Hepatocyte (in vitro differentiated cells): ENCODE data around the gene SARS2.

Experiments
- CTCF ChIP-seq: fragments of 200-600 bp; sonication (generic); IDR thresholded peaks from 2 replicates; pipeline ENCODE4 v1.5.1; 2016; ENCODE audit warnings: antibody characterized with exemption, mild to moderate bottlenecking; ENCODE audit not compliant: poor library complexity
- EZH2 ChIP-seq: fragments of 200-600 bp; sonication (generic); IDR thresholded peaks from 2 replicates; pipeline ENCODE4 v1.6.1; 2016; ENCODE audit warnings: antibody characterized with exemption, mild to moderate bottlenecking, borderline replicate concordance

DNA sequence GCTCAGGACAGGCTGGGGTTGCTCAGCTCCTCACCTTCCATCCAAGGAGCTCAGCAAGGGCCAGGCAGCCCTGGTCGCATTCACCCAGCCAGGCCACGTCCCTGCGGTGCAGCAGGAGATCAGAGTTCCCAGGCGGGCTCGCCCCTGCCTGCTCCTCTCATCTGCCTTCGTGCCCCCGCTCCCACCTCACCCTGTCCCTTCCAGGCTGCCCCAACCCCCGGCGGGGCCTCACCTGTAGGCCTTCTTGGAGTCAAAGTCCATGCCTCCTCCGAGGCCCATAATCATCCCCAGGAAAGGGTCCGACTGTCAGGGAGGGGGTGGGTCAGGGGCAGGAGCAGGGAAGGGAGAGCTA is 51.2 kb downstream of the SARS2 start:
- TF ChIP-seq CTCF: no peak
- no peak for TF ChIP-seq EZH2
